ENCODE data around the gene AAMDC. TPM values are rescaled to one million over a fixed set of nuclear protein-coding genes. Genes with fewer than 3 reads are reported as not detected.

Gene AAMDC
- total RNA-seq, result 37.8 and 42.9 TPM in 2 replicates

DNA sequence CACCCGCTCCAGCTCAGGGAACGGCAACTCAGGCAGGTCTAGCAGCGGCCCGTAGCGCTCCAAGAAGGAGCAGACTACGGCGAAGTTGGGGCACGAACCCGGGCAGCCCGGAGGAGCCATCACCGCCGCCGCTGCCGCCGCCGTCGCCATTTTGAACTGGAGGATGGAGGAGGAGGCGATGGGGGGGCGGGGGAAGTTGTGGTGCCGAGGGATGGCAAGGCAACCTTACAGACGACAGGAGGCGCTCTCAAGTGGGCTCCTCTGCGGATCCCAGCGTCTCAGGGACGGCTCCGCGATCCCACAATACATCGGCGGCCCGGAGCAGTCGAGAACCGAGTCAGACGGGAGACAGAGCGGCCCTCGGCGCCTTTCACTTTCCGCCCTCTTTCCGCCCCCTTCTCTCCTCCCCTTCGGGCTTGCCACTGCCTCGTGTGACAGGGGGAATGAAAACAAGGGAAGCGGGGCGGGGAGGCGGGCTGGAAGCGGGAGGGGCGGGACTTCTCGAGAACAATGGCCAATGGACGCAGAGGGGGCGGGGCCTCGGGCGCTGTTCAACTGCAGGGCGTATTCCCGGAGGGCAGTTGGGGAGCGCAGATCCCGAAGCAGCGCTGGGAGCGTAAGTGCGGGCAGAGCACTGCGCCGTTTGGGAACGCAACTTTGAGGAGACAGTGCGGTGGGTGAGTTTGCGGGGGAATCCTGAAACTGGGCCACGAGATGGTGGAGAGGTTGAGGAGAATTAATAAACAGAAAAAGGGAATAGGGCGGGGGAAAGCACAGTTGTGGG is at the start of gene AAMDC, which contains the start of gene RSF1:
Gene AAMDC (plus strand): TSS at position 580 of the 784 bp plus-strand sequence. CDS start 21,353 bp downstream, outside the sequence.
Gene RSF1 (minus strand): TSS at position 158 of the 784 bp plus-strand sequence. CDS start 8 bp downstream, at position 150.

Other genes starting within 250 kb of the AAMDC start
- gene AQP11, start 231.2 kb upstream of the AAMDC start, total RNA-seq, result 1.2 and 2.3 TPM in 2 replicates
- 131 and 160 TPM in 2 replicates for gene CLNS1A, start 183.3 kb upstream of the AAMDC start, total RNA-seq
- 51.6 and 57.5 TPM in 2 replicates for gene RSF1, start 422 bp upstream of the AAMDC start, total RNA-seq
- gene INTS4, start 173.5 kb downstream of the AAMDC start, total RNA-seq, result 37.2 and 41.4 TPM in 2 replicates
- gene KCTD14, start 202.1 kb downstream of the AAMDC start, total RNA-seq, result 0.56 and 1.9 TPM in 2 replicates
- gene THRSP, start 242.7 kb downstream of the AAMDC start, total RNA-seq, result not detected in 2 replicates